Activated CD4-positive, CD25-positive, alpha-beta regulatory T cell treated with anti-CD3 and anti-CD28 coated beads, Interleukin-2, amount 50 U/mL, for 16 hours (primary cell): ENCODE measurements around the gene C5orf24.
"Not testable (repeated sequence)": the region's sequence is repeated elsewhere in the genome, so short reads cannot be mapped to it uniquely, and the experiment has no call there.

Experiments used
- DNase-seq: peaks from one replicate; pipeline ENCODE4 v3.0.0-alpha.2; 2020; ENCODE audit warnings: low read depth, low spot score

The C5orf24 gene

GRCh38 chr5:134845852-134846640 lies at the start of gene C5orf24:
Gene C5orf24, plus strand, starts transcription at chr5:134845968. Its CDS starts 8,933 bp downstream, at chr5:134854901.
- peak; percentile 86 for DNase-seq

- DNase-seq = no peak
Measured at GRCh38 chr5:134798468-134798867, 47.3 kb upstream of the C5orf24 start.

- DNase-seq = no peak
Measured at GRCh38 chr5:134803821-134804220, 41.9 kb upstream of the C5orf24 start.

GRCh38 chr5:134813407-134813806 lies 32.4 kb upstream of the C5orf24 start:
- no peak for DNase-seq

- no peak for DNase-seq
Measured at GRCh38 chr5:134813827-134814226, 31.9 kb upstream of the C5orf24 start.

- no peak for DNase-seq
Measured at GRCh38 chr5:134817006-134817405, 28.8 kb upstream of the C5orf24 start.

GRCh38 chr5:134818776-134819175 lies 27.0 kb upstream of the C5orf24 start:
- no peak for DNase-seq

- no peak for DNase-seq
Measured at GRCh38 chr5:134819407-134819963, 26.3 kb upstream of the C5orf24 start.

GRCh38 chr5:134821841-134822240 lies 23.9 kb upstream of the C5orf24 start:
- no peak for DNase-seq

- DNase-seq = no peak
Measured at GRCh38 chr5:134824681-134825080, 21.1 kb upstream of the C5orf24 start.

- DNase-seq = no peak
Measured at GRCh38 chr5:134825212-134825611, 20.6 kb upstream of the C5orf24 start.

GRCh38 chr5:134833340-134834032 lies 12.3 kb upstream of the C5orf24 start:
- no peak for DNase-seq

GRCh38 chr5:134835623-134836022 lies 10.1 kb upstream of the C5orf24 start:
- DNase-seq = no peak

GRCh38 chr5:134837530-134838181 lies 8.1 kb upstream of the C5orf24 start:
- no peak for DNase-seq

GRCh38 chr5:134838361-134838760 lies 7.4 kb upstream of the C5orf24 start:
- DNase-seq = not testable (repeated sequence)

- DNase-seq = no peak
Measured at GRCh38 chr5:134840811-134841210, 5.0 kb upstream of the C5orf24 start.

- DNase-seq = no peak
Measured at GRCh38 chr5:134844252-134844651, 1.5 kb upstream of the C5orf24 start.

- DNase-seq = no peak
Measured at GRCh38 chr5:134845335-134845851, 375 bp upstream of the C5orf24 start.

GRCh38 chr5:134846641-134846960 lies 833 bp downstream of the C5orf24 start:
- DNase-seq = no peak

- not testable (repeated sequence) for DNase-seq
Measured at GRCh38 chr5:134849434-134849933, 3.7 kb downstream of the C5orf24 start.

- no peak for DNase-seq
Measured at GRCh38 chr5:134851307-134851923, 5.6 kb downstream of the C5orf24 start.
